Adrenal gland (tissue), 5 donors: Measurements from ENCODE around the gene EEF1AKMT2.

Experiments
- CTCF ChIP-seq, 6 experiments: fragments of 450-650 bp in 4 of 6; fragments of 200-600 bp in 2 of 6; sonication (generic) in 1 of 6; IDR thresholded peaks; 1 replicate in 5 of 6; 2 replicates in 1 of 6; pipeline versions ENCODE4 v1.5.1 to v1.8.0; 2016 to 2021; ENCODE audit warnings: antibody characterized with exemption in 6 of 6, mild to moderate bottlenecking in 2 of 6, moderate library complexity in 1 of 6
- POLR2A ChIP-seq, 2 donors: fragments of 450-650 bp; IDR thresholded peaks; one replicate each; pipeline ENCODE4 v1.6.1; 2017; ENCODE audit warnings: antibody characterized with exemption in 2 of 2, mild to moderate bottlenecking in 2 of 2, moderate library complexity in 1 of 2
- donor health status: DM: no; HTN: no; CAD: no.

DNA sequence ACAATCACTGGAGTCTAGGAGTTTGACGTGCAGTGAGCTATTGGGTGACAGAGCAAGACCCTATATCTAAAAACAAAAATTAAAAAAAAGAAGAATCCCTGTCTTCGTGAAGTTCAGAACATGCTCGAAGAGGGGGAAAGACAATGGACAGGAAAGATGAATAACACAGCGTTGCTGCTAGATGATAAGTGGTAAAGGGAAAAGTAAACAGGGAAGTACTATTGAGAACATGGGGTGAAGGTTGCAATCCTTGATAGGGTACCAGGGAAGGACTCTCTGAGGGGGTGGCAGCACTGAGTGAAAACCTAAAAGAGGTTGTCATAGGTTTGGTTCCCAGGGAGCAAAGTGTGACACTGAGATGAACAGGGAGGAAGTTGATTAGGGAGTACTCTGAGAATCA lies 7.1 kb upstream of the EEF1AKMT2 start:
- TF ChIP-seq CTCF (IDR thresholded peaks at IDR 0.05) (no peak), POLR2A (IDR thresholded peaks at IDR 0.05) (no peak)
